GM19099 (cell line): Measurements from ENCODE around the gene PRDM9.

Experiments
- POLR2A ChIP-seq: IDR thresholded peaks from 3 replicates; pipeline ENCODE4 v1.6.1; 2011; ENCODE audit warnings: low read depth; ENCODE audit not compliant: insufficient read length; ENCODE audit errors: extremely low read depth

PRDM9 gene

GRCh38 chr5:23525751-23526150 lies 18.3 kb downstream of the PRDM9 start:
- no peak for TF ChIP-seq POLR2A

GRCh38 chr5:23528677-23529076 lies 21.3 kb downstream of the PRDM9 start:
- no peak for TF ChIP-seq POLR2A

GRCh38 chr5:23530571-23530970 lies 23.2 kb downstream of the PRDM9 start:
- TF ChIP-seq POLR2A: no peak

GRCh38 chr5:23571059-23571458 lies 63.6 kb downstream of the PRDM9 start:
- TF ChIP-seq POLR2A: no peak
